K562 (cell line): ENCODE results near the gene MDH1B. TPM values are rescaled to one million over a fixed set of nuclear protein-coding genes. Genes with fewer than 3 reads are reported as not detected.

Experiments used
- CREB1 ChIP-seq, 2 experiments: sonication (generic) in 1 of 2; formaldehyde crosslinking in 1 of 2; IDR thresholded peaks; 2 replicates each; pipeline versions ENCODE4 v1.6.1 to v1.8.0; 2012 to 2022; ENCODE audit warnings: inconsistent platforms in 1 of 2, mild to moderate bottlenecking in 1 of 2, missing genetic modification reagents in 1 of 2, moderate library complexity in 1 of 2
- MNT ChIP-seq, 2 experiments: fragments of 450-650 bp; conservative IDR thresholded peaks; 2 replicates each; pipeline ENCODE4 v1.6.1; 2017; ENCODE audit warnings: mild to moderate bottlenecking in 2 of 2, moderate library complexity in 2 of 2
- NFRKB ChIP-seq: fragments of 450-650 bp; IDR thresholded peaks from 2 replicates; pipeline ENCODE4 v1.6.1; 2016; ENCODE audit warnings: low read depth
- SIRT6 ChIP-seq: IDR thresholded peaks from one replicate; pipeline ENCODE4 v1.6.1; 2012; ENCODE audit warnings: low read depth, mild to moderate bottlenecking, control low read depth, inconsistent platforms, low read length, moderate library complexity
- ZKSCAN8 ChIP-seq: fragments of 200-800 bp; sonication (Bioruptor generic); IDR thresholded peaks from 2 replicates; pipeline ENCODE4 v1.6.1; 2016; ENCODE audit warnings: missing genetic modification characterization, missing compliant biosample characterization
- polyA plus RNA-seq, 8 experiments: library from polyadenylated mRNA; depleted of rRNA in 4 of 8; stranded (reverse) in 5 of 8; unstranded in 3 of 8; fragments of >200 nt; fragmentation: Nextera tagmentation in 2 of 8; fragmentation: Illumina TruSeq in 1 of 8; extraction: Ambion mirVana in 2 of 8; extraction: Trizol in 1 of 8; gene quantifications; 2 replicates each; pipeline versions ENCODE4 v1.2.1 to v1.2.3, GENCODE V29; 2011 to 2014; ENCODE audit warnings: inconsistent platforms in 1 of 8, missing spikeins in 1 of 8
- total RNA-seq, 7 experiments: library from RNA; depleted of rRNA in 6 of 7; stranded (reverse); fragments of >200 nt in 6 of 7; fragmentation: Illumina TruSeq in 2 of 7; extraction: Trizol in 2 of 7; gene quantifications; 2 replicates each; pipeline versions ENCODE4 v1.2.1 to v1.2.3, GENCODE V29; 2011 to 2021; ENCODE audit warnings: low replicate concordance in 1 of 7
- TF ChIP-seq, protein P1 (sequence below): fragments of 450-650 bp; IDR thresholded peaks from 2 replicates; pipeline ENCODE4 v1.6.1; 2016; ENCODE audit warnings: low read depth
- TF ChIP-seq, protein P2 (sequence below): sonication (generic); formaldehyde crosslinking; IDR thresholded peaks from 2 replicates; pipeline ENCODE4 v1.8.0; 2022; ENCODE audit warnings: mild to moderate bottlenecking, missing genetic modification reagents

The MDH1B gene
- total and polyA plus RNA-seq, 9 of the 15 experiments (the other 6 are each of a cell fraction or from before 2014, with no cell fraction given), result 0.06 to 0.16 (median 0.14) TPM; not detected in 5

DNA sequence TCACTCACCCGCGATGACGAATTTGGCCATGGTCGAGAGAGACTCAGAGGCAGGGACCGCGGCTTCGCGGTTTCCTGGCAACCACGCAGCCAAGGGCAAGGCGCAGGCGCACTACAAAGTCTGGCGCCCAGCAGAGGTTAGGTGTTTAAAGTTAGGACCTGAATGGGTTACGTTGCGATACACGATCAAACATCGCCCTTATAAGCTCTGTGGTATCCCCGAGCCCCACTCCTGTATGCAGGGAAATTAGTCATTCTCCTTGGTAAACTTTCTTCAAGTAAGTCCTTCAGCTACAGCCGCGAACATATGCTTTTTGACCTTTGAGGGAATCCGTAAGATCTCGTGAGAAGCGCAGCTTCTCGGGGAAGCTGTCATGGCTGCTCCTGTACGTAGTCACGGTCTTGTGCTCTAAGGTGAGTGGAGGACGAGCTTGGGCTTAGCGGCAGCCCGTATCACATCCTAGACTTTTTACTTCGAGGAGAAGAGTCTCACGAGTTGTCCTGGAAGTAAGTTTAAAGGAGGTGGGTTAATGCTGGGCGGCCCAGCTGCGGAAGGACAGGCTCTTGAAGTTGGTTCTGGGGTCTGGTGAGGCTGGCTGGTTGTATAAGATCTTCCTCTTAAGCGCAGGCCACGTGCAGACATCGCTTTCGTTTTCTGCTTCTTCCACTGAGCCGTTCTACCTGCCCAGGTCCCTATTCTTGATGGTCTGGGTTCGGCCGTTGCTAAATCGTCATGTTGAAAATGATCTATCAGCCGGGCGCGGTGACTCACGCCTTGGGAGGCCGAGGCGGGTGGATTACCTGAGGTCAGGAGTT, at the start of gene MDH1B, which contains the start of gene FASTKD2 (continued):
- TF ChIP-seq, protein P1, sequence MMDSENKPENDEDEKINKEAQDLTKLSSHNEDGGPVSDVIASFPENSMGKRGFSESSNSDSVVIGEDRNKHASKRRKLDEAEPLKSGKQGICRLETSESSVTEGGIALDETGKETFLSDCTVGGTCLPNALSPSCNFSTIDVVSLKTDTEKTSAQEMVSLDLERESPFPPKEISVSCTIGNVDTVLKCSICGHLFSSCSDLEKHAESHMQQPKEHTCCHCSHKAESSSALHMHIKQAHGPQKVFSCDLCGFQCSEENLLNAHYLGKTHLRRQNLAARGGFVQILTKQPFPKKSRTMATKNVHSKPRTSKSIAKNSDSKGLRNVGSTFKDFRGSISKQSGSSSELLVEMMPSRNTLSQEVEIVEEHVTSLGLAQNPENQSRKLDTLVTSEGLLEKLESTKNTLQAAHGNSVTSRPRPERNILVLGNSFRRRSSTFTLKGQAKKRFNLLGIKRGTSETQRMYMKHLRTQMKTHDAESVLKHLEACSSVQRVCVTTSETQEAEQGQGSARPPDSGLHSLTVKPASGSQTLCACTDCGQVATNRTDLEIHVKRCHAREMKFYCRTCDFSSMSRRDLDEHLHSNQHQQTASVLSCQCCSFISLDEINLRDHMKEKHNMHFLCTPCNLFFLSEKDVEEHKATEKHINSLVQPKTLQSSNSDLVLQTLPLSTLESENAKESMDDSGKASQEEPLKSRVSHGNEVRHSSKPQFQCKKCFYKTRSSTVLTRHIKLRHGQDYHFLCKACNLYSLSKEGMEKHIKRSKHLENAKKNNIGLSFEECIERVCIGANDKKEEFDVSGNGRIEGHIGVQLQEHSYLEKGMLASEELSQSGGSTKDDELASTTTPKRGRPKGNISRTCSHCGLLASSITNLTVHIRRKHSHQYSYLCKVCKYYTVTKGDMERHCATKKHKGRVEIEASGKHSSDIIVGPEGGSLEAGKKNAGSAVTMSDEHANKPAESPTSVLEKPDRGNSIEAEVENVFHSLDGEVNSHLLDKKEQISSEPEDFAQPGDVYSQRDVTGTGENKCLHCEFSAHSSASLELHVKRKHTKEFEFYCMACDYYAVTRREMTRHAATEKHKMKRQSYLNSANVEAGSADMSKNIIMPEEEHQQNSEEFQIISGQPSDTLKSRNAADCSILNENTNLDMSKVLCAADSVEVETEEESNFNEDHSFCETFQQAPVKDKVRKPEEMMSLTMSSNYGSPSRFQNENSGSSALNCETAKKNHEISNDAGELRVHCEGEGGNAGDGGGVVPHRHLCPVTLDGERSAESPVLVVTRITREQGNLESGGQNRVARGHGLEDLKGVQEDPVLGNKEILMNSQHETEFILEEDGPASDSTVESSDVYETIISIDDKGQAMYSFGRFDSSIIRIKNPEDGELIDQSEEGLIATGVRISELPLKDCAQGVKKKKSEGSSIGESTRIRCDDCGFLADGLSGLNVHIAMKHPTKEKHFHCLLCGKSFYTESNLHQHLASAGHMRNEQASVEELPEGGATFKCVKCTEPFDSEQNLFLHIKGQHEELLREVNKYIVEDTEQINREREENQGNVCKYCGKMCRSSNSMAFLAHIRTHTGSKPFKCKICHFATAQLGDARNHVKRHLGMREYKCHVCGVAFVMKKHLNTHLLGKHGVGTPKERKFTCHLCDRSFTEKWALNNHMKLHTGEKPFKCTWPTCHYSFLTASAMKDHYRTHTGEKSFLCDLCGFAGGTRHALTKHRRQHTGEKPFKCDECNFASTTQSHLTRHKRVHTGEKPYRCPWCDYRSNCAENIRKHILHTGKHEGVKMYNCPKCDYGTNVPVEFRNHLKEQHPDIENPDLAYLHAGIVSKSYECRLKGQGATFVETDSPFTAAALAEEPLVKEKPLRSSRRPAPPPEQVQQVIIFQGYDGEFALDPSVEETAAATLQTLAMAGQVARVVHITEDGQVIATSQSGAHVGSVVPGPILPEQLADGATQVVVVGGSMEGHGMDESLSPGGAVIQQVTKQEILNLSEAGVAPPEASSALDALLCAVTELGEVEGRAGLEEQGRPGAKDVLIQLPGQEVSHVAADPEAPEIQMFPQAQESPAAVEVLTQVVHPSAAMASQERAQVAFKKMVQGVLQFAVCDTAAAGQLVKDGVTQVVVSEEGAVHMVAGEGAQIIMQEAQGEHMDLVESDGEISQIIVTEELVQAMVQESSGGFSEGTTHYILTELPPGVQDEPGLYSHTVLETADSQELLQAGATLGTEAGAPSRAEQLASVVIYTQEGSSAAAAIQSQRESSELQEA, result peak; percentile 96
- TF ChIP-seq MNT (conservative IDR thresholded peaks at IDR 0.05), result peak; percentile 56 to 75
- TF ChIP-seq, protein P2, sequence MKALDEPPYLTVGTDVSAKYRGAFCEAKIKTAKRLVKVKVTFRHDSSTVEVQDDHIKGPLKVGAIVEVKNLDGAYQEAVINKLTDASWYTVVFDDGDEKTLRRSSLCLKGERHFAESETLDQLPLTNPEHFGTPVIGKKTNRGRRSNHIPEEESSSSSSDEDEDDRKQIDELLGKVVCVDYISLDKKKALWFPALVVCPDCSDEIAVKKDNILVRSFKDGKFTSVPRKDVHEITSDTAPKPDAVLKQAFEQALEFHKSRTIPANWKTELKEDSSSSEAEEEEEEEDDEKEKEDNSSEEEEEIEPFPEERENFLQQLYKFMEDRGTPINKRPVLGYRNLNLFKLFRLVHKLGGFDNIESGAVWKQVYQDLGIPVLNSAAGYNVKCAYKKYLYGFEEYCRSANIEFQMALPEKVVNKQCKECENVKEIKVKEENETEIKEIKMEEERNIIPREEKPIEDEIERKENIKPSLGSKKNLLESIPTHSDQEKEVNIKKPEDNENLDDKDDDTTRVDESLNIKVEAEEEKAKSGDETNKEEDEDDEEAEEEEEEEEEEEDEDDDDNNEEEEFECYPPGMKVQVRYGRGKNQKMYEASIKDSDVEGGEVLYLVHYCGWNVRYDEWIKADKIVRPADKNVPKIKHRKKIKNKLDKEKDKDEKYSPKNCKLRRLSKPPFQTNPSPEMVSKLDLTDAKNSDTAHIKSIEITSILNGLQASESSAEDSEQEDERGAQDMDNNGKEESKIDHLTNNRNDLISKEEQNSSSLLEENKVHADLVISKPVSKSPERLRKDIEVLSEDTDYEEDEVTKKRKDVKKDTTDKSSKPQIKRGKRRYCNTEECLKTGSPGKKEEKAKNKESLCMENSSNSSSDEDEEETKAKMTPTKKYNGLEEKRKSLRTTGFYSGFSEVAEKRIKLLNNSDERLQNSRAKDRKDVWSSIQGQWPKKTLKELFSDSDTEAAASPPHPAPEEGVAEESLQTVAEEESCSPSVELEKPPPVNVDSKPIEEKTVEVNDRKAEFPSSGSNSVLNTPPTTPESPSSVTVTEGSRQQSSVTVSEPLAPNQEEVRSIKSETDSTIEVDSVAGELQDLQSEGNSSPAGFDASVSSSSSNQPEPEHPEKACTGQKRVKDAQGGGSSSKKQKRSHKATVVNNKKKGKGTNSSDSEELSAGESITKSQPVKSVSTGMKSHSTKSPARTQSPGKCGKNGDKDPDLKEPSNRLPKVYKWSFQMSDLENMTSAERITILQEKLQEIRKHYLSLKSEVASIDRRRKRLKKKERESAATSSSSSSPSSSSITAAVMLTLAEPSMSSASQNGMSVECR (CRISPR knock-in tag), result peak; percentile 83
- peak; percentile 93 for TF ChIP-seq NFRKB
- TF ChIP-seq CREB1 (IDR thresholded peaks at IDR 0.05), result 0 out of 2 replicates have a peak, but pooled peaks have one; percentile 27
- no peak for TF ChIP-seq CREB1 (CRISPR knock-in tag; IDR thresholded peaks at IDR 0.05)
- no peak for TF ChIP-seq ZKSCAN8
- TF ChIP-seq SIRT6, result no peak
